HG03378 (cell line): ENCODE measurements around the gene KIAA0040.

Experiments used
- ATAC-seq: cut with Tn5 transposase; IDR thresholded peaks from one replicate; pipeline ENCODE4 v1.9.1; 2021; ENCODE audit warnings: mild to moderate bottlenecking, moderate library complexity; ENCODE audit not compliant: unreplicated experiment

Gene KIAA0040

GRCh38 chr1:175172503-175172902 lies 20.1 kb downstream of the KIAA0040 start:
- no peak for ATAC-seq

DNA sequence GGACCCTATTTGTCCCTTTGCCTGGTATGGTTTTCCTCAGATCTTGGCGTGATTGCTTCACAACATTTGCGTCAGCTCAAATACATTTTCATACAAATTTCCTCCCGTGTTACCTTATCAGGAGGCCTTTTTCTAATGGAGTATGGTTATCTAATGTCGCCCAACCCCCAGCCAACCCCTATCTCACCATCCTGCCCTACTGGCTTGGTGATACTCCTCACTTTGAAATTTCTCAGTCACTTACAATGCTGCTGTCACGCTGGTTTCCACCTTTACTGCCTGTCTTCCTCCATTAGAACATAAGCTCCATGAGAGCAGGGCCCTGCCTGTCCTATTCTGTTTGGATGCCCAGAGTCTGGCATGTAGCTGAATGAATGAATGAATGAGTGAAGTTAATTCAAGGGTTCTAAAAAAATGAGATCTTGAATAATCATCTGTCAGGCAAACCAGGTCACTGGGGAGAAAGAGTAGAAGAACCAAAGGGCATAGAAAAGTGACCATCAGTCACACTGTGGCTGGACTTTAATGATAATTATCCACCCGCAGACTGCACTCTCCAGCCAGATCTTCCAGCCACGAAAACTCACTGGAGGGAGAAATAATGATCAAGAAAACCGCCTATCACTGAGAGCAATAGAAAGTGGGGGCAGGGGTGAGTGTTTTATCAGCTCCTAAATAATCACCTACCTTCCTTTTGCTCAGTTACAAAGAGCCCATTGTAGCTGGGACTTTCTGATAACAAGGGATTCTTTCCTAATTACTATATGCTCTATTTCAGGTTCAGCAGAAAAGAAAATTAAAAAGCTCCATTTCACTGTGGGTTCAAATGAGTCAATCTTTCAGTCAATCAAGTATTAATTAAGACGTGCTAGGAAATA lies 21.3 kb downstream of the KIAA0040 start:
- ATAC-seq = no peak

- no peak for ATAC-seq
Measured at GRCh38 chr1:175169286-175170018, 23.1 kb downstream of the KIAA0040 start.

GRCh38 chr1:175168782-175169181 lies 23.8 kb downstream of the KIAA0040 start:
- no peak for ATAC-seq

DNA sequence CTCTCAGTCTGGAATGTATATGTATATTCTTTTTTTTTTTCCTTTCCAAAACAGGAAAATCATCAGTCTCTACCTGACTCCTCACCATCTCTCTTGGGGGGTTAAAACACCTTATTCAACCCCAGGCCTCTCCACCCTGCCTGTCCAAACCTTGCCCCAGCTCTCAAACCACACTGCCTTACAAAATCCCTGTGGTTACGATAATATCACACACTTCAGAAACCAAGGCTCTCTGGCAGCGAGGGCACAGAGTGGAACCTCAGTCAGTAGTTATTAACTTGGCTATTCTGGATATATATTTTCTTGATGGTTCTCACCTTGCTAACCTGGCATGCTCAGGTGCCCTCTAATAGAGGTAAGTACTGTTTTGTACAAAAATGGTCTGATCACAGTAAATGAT lies 24.7 kb downstream of the KIAA0040 start:
- ATAC-seq = no peak

DNA sequence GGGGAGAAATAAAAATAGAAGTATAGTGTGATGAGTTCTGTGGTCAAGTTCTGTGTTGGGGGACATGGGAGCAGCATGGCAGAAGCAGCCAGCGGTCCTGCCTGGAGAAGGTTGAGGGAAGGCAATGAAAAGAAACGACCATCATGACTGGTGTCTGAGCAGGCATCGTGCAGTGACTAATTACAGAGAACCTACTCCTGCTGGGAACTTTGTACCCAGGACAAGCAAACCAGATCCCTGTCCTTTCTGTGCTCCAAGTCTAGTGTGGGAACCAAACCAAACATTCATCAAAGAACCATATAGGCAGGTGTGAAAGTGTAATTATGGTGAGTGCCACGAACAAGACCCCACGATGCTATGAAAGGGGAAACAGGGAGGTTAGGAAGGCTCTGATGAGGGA lies 25.8 kb downstream of the KIAA0040 start:
- no peak for ATAC-seq

- no peak for ATAC-seq
Measured at GRCh38 chr1:175164751-175165150, 27.8 kb downstream of the KIAA0040 start.

GRCh38 chr1:175163702-175164101 lies 28.9 kb downstream of the KIAA0040 start:
- no peak for ATAC-seq

DNA sequence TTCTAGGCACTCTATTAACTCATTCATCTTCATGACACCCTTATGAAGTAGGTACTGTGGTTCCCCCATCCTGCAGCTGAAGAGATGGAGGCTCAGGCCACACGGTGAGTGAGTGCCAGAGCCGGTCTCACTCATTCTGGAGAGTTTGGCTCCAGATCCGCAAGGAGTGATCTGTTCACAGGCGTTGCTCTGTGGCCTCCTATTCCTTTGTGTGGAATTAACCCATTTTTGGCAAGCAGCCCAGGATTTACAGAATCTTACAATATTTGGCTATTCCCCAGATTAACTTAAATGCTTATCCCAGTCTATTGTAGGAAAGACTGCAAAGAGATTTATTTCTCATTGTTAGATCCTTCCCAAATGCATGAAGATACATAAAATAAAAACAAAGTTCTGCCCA lies 29.6 kb downstream of the KIAA0040 start:
- no peak for ATAC-seq

DNA sequence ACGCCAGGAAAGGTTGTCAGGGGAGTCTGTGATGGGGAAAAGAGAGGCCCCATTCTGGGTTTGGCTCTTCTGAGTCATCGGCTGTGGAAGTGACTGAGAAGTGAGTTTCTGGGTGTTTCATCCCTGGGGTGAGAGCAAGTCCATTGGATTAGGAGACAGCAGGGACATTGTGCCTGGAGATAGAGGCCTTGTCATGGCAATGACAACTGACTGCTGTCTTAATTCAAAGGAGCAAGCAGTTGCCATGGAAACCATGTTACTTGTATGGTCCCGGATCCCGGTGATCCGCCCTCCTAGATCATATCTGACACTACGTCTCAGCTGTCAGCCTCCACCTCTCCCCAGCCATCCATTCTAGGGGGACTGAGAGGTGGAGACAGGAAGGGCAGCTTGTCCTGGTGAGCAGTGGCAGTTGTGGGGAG lies 34.4 kb downstream of the KIAA0040 start:
- ATAC-seq = no peak

- no peak for ATAC-seq
Measured at GRCh38 chr1:175157200-175157599, 35.4 kb downstream of the KIAA0040 start.

DNA sequence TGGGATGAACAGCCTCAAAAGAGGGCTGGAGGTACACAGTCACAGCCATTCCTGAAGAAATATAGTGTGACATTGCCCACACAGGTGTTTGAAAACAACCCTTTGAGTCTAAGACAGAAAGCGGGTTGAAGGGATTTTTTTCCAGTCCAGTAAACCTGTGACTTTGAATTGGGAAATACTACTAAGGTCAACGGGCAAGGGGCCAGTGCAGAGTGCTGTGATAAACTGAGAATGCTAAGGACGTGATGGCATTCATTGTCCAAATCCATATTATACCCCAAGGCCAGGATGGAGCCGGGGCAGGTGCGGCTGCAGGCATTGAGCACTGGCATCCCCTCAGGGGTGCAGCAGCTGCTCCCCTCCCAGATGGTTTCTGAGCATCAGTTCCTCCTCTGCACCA lies 36.6 kb downstream of the KIAA0040 start:
- no peak for ATAC-seq

- no peak for ATAC-seq
Measured at GRCh38 chr1:175155473-175155856, 37.1 kb downstream of the KIAA0040 start.

GRCh38 chr1:175154629-175155472 lies 37.7 kb downstream of the KIAA0040 start:
- ATAC-seq = peak; percentile 48

- no peak for ATAC-seq
Measured at GRCh38 chr1:175152006-175152652, 40.4 kb downstream of the KIAA0040 start.

DNA sequence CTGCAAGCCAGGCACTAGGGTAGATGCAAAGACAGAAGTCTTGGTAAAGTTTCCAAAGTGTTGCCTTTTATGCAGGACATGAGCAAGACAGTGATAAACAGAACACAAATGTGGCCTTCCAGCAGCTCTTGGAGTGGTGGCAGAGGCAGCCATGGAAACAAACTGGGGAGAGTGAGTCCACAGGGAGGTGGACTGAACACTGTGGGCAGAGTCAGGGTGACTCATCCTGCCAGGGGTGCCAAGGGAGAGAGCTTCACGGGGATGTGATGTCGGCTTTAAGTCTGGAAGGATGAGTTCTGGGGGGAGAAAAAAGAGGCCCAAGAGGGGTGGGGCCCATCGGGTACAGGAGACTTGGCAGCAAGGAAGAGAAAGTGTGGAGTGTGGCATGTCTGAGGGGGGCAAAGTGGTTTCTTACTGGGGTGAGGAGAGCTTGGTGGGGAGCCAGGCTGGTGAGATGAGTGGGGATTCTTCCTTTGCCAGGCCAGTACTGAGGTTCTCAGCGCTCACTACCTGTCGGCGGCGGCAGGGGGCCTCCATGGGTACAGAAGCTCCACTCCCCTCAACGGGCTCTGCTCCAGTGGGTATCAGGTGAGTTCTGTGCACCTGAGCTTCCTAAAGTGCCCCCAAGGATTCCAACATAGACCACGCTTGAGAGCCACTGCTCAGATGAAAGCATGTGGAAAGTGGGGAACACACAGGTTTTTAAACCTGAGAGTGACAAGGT lies 41.8 kb downstream of the KIAA0040 start:
- no peak for ATAC-seq

GRCh38 chr1:175148068-175148467 lies 44.5 kb downstream of the KIAA0040 start:
- no peak for ATAC-seq

- ATAC-seq = no peak
Measured at GRCh38 chr1:175147569-175147968, 45.0 kb downstream of the KIAA0040 start.

DNA sequence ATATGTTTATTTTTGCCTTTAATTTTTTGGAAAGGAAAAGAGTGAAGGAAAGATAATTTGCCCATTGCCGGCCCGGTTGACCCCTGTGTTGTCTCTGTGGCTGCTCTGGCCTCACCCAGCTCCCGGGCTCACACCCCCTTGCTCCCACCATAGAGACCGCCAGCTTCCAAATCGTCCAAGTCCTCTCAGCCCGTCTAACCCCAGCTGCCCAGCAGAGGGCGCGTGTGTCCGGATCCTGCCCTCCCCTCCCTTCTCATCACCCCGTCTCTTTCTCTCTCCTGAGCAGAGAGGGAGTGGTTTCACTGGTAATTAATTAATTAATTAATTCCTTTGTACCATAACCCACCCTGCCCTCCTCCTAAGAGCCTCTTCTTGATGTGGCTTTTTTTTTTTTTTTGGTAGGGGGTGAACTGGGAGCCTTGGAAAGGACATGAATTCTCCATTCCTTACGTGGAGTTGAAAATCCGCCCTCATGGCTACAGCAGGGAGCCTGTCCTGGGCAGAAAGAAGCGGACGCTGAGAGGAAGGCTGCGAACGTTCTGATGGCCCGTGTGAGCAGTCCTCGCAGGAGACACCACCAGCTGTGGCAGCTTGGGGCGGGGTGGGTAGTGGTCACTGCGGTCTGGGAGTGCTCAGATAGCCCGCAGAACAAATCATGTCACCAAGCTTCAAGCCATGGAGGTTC lies 45.9 kb downstream of the KIAA0040 start:
- peak; percentile 33 for ATAC-seq
